Stimulated activated naive B cell treated with anti-CD40 and anti-IgM and Interleukin-4, amounts not matched to agents 10 μg/mL and 1 μg/mL and 100 μg/mL, for 72 hours (primary cell): ENCODE data around the gene ITGB2.
A peak's percentile ranks its signal among the peaks of the same experiment; 100 is the strongest.

Experiments
- ATAC-seq, 2 donors: fragments of 150-1000 bp; cut with Tn5 transposase; replicated peaks; 2 replicates each; pipeline ENCODE4 v1.10.0; 2021; ENCODE audit warnings: moderate library complexity in 1 of 2
- DNase-seq: peaks from one replicate; pipeline ENCODE4 v3.0.0; 2021
- H3K27ac Mint-ChIP-seq: one replicate; pipeline ENCODE4 v1.8.0; 2022; ENCODE audit warnings: mild to moderate bottlenecking, mixed read lengths
- H3K27me3 Mint-ChIP-seq, 2 donors: one replicate each; pipeline ENCODE4 v1.8.0; 2022; ENCODE audit warnings: mixed read lengths in 2 of 2
- H3K36me3 Mint-ChIP-seq, 2 donors: one replicate each; pipeline ENCODE4 v1.8.0; 2022; ENCODE audit warnings: mixed read lengths in 2 of 2, mild to moderate bottlenecking in 1 of 2
- H3K4me1 Mint-ChIP-seq, 2 donors: one replicate each; pipeline ENCODE4 v1.8.0; 2022; ENCODE audit warnings: mixed read lengths in 2 of 2, mild to moderate bottlenecking in 1 of 2
- H3K4me3 Mint-ChIP-seq, 2 donors: one replicate each; pipeline ENCODE4 v1.8.0; 2022; ENCODE audit warnings: mild to moderate bottlenecking in 2 of 2, mixed read lengths in 2 of 2, moderate library complexity in 1 of 2
- H3K9me3 Mint-ChIP-seq, 2 donors: one replicate each; pipeline ENCODE4 v1.8.0; 2022; ENCODE audit warnings: mixed read lengths in 2 of 2, mild to moderate bottlenecking in 1 of 2

The ITGB2 gene

DNA sequence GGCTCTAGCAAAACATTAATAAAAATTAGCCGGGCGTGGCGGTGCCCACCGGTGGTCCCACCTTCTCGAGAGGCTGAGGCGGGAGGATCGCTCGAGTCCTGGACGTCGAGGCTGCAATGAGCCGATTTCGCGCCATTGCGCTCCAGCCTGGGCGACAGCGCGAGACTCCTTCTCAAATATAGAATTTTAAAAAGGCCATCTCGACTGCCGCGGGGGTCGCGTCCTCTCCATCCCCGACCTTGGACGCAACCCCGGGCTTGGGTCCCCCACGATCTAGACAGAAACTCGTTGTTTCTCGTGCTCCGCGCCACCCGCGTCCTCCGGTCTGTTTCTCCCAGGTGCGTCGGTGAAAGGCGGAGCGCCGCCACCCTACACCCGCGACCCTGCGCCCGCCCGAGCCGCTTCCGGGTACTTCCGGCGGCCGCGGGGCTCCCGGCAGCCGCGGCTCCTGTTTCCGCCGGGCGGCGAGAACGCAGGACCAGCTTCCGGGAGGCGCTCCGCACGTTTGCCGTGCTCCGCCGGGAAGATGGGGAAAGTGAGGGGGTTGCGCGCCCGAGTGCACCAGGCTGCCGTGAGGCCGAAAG, 18.9 kb upstream of the ITGB2 start, which contains the start of gene SLX9:
Gene SLX9, plus strand, starts transcription at position 498 of the 584 bp plus-strand sequence. Its CDS starts 29 bp downstream, at position 527.
- Mint-ChIP-seq H3K4me1 (peaks cover 42 to 60% of the 10 kb centered on the region in 2 donors), H3K36me3 (peaks cover 13 to 31% of the 10 kb centered on the region in 2 donors), H3K27me3 (no peaks in the 10 kb centered on the region), H3K9me3 (no peaks in the 10 kb centered on the region), H3K4me3 (peak within 1 kb of the TSS; percentile 89 to 93), H3K27ac (peak within 1 kb of the TSS; percentile 94)
- peak; percentile 80 for DNase-seq
- ATAC-seq: peak; percentile 90

DNA sequence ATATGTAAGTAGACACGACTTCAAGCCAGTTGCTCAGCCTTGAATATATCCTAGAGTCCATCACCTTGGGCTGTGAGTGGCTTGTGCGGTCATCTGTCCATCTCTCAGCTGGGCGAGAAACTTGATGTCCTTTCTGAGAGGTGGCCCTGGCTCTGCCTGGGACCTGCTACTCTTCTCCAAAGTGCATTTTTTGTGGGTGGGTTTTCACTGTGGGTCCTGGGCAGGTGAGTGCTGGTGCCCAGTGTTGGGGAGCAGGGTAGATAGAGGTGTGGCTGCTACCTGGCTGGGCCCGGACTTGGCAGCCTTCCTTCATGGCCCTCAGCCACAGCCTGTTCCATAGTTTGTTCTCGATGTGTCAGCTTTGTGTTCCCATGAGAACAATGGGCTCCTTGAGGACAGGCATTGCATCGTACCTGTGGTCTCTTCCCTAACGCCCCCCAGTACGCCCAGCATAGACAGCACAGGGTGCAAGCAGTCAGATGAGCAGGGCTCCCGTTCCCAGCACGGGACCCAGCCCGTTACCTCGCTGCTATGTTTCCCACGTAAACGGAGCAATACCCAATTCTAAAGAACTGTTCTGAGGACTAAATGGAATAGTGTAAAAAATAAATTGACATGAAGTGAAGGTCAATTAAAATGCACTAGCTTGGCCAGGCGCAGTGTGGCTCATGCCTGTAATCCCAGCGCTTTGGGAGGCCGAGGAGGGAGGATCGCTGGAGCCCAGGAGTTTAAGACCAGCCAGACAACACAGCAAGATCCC, 18.3 kb upstream of the ITGB2 start:
- Mint-ChIP-seq H3K27ac (peak overlapping the region; percentile 94), H3K36me3 (peaks cover 11 to 24% of the 10 kb centered on the region in 2 donors), H3K4me3 (peak overlapping the region; percentile 89 to 93), H3K27me3 (no peaks in the 10 kb centered on the region), H3K9me3 (no peaks in the 10 kb centered on the region), H3K4me1 (peaks cover 38 to 60% of the 10 kb centered on the region in 2 donors)
- ATAC-seq (no peak), DNase-seq (no peak)

DNA sequence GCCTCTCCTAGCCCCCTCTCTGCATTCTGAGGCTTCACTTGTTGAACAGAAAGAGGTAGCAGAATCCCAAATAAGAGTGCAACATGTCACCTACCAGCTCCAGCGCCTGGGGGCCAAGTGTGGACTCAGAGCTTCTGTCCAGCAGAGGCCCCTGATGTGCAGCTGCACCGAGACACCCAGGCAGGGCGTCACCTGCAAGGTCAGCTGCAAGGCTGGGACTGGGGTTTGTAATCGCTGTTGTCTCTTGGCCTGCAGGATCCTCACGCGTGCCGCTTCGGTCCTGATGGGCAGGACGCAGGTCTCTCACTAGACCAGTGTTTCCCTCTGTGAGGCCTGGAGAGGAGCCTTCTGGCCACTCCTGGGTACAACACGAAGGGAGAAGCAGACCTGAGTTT, 14.8 kb upstream of the ITGB2 start:
- H3K27me3 Mint-ChIP-seq: no peaks in the 10 kb centered on the region
- H3K4me1 Mint-ChIP-seq: peaks cover 18 to 54% of the 10 kb centered on the region in 2 donors
- H3K27ac Mint-ChIP-seq: no peak overlapping the region
- H3K4me3 Mint-ChIP-seq: no peak overlapping the region
- H3K9me3 Mint-ChIP-seq: no peaks in the 10 kb centered on the region
- peaks cover 1 to 2% of the 10 kb centered on the region in 2 donors for H3K36me3 Mint-ChIP-seq
- DNase-seq (no peak), ATAC-seq (no peak)

DNA sequence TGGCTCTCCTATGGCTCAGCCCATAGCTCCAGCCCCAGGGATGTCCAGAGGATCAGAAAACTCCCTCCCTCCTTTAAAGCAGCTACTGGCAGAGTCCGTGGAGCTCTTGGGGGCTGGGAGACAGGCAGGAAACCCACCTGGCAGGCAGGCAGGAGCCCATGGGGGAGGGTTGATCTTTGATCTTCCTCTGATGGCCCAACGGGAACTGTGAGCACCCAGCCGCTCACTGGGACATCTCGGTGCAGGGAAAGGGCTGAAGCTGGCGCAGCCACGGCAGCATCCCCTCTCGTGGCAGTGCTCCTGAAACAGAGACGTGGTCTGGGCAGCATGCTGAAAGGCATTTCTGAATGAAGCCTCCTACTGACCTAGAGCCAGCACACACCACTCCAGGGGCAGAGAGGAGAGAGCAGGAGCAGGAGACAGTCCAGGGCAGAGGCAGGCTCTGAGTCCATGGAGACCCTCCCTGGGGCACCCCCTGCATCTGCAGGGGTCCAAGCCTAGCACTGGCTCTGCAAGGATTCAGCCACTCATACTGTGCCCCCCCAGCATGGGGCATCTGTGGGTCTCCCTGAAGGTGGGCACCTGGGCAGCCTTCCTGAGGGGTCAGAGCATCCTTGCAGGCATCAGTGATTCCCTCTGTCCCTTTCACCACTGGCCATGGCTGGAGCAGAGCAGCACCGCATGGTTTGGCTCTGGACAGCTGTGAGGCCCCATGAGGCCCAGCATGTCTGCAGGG, 14.3 kb upstream of the ITGB2 start:
- H3K36me3 Mint-ChIP-seq: peaks cover 0 to 2% of the 10 kb centered on the region in 2 donors
- H3K27me3 Mint-ChIP-seq: no peaks in the 10 kb centered on the region
- H3K4me3 Mint-ChIP-seq: no peak overlapping the region
- peaks cover 23 to 56% of the 10 kb centered on the region in 2 donors for H3K4me1 Mint-ChIP-seq
- no peaks in the 10 kb centered on the region for H3K9me3 Mint-ChIP-seq
- ATAC-seq: no peak
- no peak overlapping the region for H3K27ac Mint-ChIP-seq
- DNase-seq: no peak

DNA sequence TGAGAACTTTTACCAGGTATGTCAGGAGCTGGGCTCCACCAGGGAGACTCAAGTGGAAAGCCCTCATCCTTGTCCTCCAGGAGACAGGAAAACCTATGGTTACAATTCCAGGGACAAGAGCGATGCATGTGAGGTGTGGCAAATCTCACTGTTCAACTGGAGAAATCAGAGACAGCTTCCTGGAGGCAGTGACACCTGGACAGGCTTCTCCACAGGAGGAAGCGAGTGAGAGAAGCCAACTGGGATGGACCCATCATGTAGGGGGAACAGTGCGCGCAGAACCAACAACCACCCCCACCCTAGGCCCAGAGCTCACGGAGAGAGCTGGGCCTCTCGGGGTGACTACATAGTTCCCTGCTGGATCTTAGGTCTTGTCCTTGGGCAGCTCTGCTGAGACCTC, 13.6 kb upstream of the ITGB2 start:
- ATAC-seq: no peak
- Mint-ChIP-seq H3K27me3 (no peaks in the 10 kb centered on the region), H3K4me3 (no peak overlapping the region), H3K36me3 (peaks cover 2 to 4% of the 10 kb centered on the region in 2 donors), H3K27ac (no peak overlapping the region), H3K4me1 (peaks cover 28 to 57% of the 10 kb centered on the region in 2 donors), H3K9me3 (peaks cover 0 to 2% of the 10 kb centered on the region in 2 donors)
- no peak for DNase-seq

DNA sequence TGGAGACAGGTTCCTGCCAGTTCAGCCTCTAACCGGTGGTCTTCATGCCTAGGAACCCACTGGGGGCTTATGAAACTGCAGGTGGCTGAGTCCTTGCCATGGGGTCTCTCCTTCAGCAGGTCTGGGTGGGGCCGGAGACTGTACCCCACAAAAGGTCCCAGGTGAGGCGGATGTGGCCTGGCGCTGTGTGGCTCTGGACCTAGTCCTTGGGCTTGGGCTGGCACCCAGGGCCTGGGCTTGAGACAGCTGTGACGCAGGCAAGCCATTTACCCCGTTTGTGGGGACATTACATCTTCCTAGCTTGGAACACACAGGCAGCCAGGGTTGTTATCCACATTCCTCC, 13.2 kb upstream of the ITGB2 start:
- no peak overlapping the region for H3K4me3 Mint-ChIP-seq
- no peak overlapping the region for H3K27ac Mint-ChIP-seq
- DNase-seq (no peak), ATAC-seq (no peak)
- H3K27me3 Mint-ChIP-seq: no peaks in the 10 kb centered on the region
- H3K4me1 Mint-ChIP-seq: peaks cover 30 to 57% of the 10 kb centered on the region in 2 donors
- peaks cover 0 to 8% of the 10 kb centered on the region in 2 donors for H3K36me3 Mint-ChIP-seq
- H3K9me3 Mint-ChIP-seq: peaks cover 0 to 2% of the 10 kb centered on the region in 2 donors

DNA sequence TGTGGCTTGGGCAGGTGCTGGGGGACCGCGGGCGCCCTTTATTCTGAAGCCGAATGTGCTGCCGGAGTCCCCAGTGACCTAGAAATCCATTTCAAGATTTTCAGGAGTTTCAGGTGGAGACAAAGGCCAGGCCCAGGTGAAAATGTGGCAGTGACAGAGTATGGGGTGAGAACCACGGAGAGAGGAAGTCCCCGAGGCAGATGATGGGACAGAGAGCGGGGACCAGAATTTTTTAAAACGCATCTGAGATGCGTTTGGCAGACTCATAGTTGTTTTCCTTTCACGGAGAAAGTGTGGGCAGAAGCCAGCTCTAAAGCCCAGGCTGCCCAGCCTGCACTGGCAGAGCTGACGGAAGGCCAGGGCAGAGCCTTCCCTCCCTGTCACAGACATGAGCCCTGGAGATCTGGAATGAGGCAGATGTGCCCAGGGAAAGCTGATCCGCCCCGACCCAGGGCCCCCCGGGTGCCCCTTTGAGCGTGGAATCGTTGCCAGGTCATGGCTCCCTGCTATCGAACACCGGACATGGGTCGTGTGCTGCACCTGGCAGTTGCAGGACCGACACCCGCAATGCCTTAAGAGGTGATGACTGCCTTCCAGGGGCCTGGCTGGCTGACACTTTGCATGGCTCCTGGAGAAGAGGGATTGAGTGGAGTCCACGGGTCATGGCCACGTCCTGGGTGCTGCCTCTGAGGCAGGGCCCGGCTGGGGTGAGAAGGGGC, 12.7 kb upstream of the ITGB2 start:
- no peak for DNase-seq
- no peak for ATAC-seq
- Mint-ChIP-seq H3K9me3 (peaks cover 0 to 2% of the 10 kb centered on the region in 2 donors), H3K4me3 (peak overlapping the region; percentile 77 to 85), H3K27ac (peak overlapping the region; percentile 59), H3K27me3 (no peaks in the 10 kb centered on the region), H3K36me3 (peaks cover 0 to 9% of the 10 kb centered on the region in 2 donors), H3K4me1 (peaks cover 30 to 57% of the 10 kb centered on the region in 2 donors)

DNA sequence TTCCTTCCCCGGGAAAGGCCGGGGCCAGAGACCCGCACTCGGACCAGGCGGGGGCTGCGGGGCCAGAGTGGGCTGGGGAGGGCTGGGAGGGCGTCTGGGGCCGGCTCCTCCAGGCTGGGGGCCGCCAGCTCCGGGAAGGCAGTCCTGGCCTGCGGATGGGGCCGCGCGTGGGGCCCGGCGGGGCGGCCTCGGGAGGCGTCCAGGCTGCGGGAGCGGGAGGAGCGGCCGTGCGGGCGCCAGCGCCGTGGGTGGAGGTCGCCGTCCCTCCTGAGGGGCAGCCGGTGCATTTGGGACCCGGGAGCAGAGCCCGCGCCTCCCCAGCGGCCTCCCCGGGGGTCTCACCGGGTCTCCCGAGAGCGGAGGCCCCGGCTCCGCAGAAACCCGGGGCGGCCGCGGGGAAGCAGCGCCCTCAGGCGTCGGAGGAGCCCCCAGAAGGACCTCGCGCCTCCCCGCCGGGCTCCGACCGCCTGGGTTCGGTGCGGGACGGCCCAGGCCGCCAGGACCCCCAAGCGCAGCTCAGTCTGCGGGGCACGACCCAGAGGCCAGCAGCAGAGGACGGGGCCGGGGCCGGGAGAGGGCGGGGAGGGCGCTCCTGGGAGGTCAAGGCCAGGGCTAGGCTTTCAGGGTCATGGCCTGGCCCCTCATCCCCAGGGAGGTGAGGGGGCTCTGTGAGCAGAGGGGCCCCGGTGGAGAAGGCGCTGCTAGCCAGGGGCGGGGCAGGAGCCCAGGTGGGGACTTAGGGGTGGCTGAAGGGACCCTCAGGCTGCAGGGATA, 11.9 kb upstream of the ITGB2 start:
- ATAC-seq (peak; percentile 47 to 60), DNase-seq (no peak)
- Mint-ChIP-seq H3K27ac (peak overlapping the region; percentile 56), H3K36me3 (peaks cover 0 to 9% of the 10 kb centered on the region in 2 donors), H3K9me3 (peaks cover 0 to 2% of the 10 kb centered on the region in 2 donors), H3K4me3 (peak overlapping the region; percentile 77 to 85), H3K4me1 (peaks cover 38 to 63% of the 10 kb centered on the region in 2 donors), H3K27me3 (no peaks in the 10 kb centered on the region)

DNA sequence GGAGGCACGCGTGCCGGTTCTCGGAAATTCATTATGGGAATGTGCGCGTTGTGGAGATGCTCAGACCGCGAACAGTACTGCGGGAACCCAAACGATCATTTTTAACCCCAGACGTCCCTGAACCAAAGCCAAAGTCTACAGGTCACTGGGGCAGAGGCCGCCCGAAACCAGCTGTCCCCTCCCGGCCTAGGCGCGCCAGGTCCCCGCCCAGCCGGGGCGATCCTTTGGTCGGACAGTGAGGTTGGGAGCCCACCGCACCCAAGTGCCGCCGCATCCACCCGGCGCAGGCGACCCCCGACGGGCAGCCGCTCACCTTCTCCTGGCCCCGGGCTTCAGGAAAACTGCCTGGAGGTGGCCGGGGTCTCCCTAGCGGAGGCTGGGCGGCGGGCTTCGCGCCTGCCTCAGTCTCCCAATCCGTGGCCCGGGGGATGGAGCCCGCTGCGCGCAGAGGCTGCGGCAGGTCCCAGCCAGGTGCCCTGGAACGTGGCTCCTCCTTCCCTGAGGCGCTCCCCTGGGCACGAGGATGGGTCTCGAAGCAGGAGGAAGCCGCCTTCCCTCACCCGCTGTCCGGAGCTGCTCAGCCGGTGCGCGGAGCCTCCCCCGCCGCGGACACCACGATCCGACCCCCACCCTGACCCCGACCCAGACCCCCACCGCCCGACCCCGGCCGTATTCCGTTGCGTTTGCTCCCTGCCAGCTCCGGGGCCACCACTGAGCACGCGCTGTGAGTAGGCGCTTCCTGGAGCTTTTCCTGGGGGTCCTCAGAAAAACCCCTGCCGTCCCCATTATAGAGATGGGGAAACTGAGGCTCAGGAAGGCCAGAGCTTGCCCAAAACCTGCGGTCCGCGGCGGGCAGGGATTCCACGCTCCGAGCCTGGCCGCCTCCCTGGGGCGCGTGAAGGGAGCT, 11.1 kb upstream of the ITGB2 start:
- H3K36me3 Mint-ChIP-seq: peaks cover 0 to 9% of the 10 kb centered on the region in 2 donors
- no peak for ATAC-seq
- H3K4me3 Mint-ChIP-seq: peak overlapping the region; percentile 85 to 87
- peaks cover 45 to 72% of the 10 kb centered on the region in 2 donors for H3K4me1 Mint-ChIP-seq
- H3K27me3 Mint-ChIP-seq: no peaks in the 10 kb centered on the region
- peak overlapping the region; percentile 90 for H3K27ac Mint-ChIP-seq
- peaks cover 0 to 2% of the 10 kb centered on the region in 2 donors for H3K9me3 Mint-ChIP-seq
- DNase-seq: no peak

DNA sequence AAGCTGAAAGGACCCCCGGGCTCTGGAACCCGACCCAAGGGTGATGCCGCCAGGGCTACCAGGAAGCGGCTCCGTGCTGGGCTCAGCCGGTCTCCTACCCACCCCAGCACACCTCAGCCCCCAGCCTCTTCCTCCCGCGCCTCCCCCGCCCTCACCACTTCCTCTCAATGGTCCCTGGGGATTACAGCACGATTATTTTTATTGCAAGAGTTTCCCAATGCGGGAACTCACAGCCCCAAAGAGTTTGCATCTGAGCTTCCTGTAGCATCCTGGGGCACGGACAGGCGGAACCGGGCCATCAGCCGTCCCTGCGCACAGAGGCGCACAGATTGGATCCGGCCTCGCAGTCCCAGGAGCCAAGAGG, 10.4 kb upstream of the ITGB2 start:
- Mint-ChIP-seq H3K36me3 (peaks cover 0 to 9% of the 10 kb centered on the region in 2 donors), H3K27me3 (no peaks in the 10 kb centered on the region), H3K4me3 (peak overlapping the region; percentile 85 to 87), H3K27ac (peak overlapping the region; percentile 90), H3K9me3 (peaks cover 0 to 2% of the 10 kb centered on the region in 2 donors), H3K4me1 (peaks cover 50 to 78% of the 10 kb centered on the region in 2 donors)
- ATAC-seq (peak; percentile 31 to 48), DNase-seq (no peak)

DNA sequence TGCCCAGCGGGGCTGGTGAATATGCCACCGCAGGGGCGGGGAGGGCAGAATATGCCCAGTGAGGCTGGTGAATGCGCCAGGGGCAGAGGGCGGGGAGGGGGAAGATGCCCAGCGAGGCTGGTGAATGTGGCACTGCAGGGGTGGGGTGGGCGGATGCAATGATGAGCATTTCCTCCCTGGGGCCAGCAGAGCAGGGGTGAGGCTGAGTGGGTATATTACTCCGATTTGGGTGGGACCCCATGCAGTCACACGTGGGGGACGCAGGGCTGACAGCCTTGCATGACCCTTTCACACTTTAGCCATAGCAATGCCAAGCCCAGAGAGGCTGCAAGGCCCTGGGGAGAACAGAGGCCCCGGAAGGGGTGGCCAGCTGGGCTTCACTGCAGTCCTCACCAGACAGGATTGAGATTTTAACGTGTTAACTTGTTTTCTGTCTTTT, 9.9 kb upstream of the ITGB2 start:
- peak overlapping the region; percentile 85 to 87 for H3K4me3 Mint-ChIP-seq
- peak overlapping the region; percentile 90 for H3K27ac Mint-ChIP-seq
- ATAC-seq (peak; percentile 22 to 35), DNase-seq (no peak)
- H3K9me3 Mint-ChIP-seq: peaks cover 0 to 2% of the 10 kb centered on the region in 2 donors
- H3K27me3 Mint-ChIP-seq: no peaks in the 10 kb centered on the region
- H3K4me1 Mint-ChIP-seq: peaks cover 50 to 82% of the 10 kb centered on the region in 2 donors
- H3K36me3 Mint-ChIP-seq: peaks cover 0 to 9% of the 10 kb centered on the region in 2 donors

DNA sequence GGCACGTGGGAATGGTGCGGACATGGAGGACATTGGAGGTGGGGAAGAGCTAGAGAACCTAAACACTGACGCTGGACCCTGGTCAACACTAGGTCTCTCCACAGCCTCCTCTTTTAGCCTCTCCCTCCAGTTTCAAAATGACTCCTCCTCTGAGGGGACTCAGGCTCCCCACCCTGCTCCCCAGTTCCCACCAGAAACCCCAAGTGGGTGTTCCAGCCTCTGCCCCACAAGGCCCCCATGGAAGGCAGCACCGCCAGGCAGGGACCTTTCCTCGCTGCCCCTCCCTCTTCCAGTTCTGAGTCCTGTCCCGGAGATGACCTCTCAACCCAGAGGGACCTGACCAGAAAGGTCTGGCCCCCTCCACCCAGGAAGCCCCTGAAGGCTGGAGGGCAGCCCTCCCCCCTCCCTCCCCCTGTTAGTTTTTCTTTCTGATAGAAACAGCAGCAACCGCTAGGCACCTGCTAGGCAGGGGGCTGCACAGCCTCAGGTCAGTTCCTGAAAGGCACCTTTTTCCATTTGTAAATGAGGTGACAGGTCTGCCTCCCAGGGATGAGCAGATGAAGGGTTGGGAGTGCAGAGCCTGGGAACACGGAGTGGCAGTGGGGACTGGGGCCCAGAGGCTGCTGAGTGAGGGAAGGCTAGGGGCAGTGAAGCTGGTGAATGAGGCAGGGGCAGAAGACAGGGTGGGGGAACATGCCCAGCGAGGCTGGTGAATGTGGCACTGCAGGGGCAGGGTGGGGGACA, 9.3 kb upstream of the ITGB2 start:
- Mint-ChIP-seq H3K27ac (peak overlapping the region; percentile 90), H3K9me3 (peaks cover 0 to 2% of the 10 kb centered on the region in 2 donors), H3K27me3 (no peaks in the 10 kb centered on the region), H3K36me3 (peaks cover 0 to 9% of the 10 kb centered on the region in 2 donors), H3K4me1 (peaks cover 52 to 88% of the 10 kb centered on the region in 2 donors), H3K4me3 (peak overlapping the region; percentile 85 to 87)
- DNase-seq (no peak), ATAC-seq (peak; percentile 1 to 2)
